NB4 (cell line): ENCODE results near the gene TRIM2.

Experiments
- DNase-seq: peaks from one replicate; pipeline ENCODE4 v3.0.0; 2010; ENCODE audit warnings: low read depth
- H3K4me3 ChIP-seq: one replicate; pipeline ENCODE4 v1.5.1; 2011; ENCODE audit warnings: mild to moderate bottlenecking, low read depth, low read length, moderate library complexity
- CTCF ChIP-seq: IDR thresholded peaks from one replicate; pipeline ENCODE4 v1.5.1; 2012; ENCODE audit warnings: low read depth, low read length
- MYC ChIP-seq: IDR thresholded peaks from 2 replicates; pipeline ENCODE4 v1.6.1; 2011; ENCODE audit warnings: low read depth, low read length
- POLR2A ChIP-seq: IDR thresholded peaks from 2 replicates; pipeline ENCODE4 v1.6.1; 2011; ENCODE audit warnings: mild to moderate bottlenecking; ENCODE audit not compliant: insufficient read length; ENCODE audit errors: extremely low read depth
- TF ChIP-seq, protein P1 (sequence below): IDR thresholded peaks from 2 replicates; pipeline ENCODE4 v1.6.1; 2011; ENCODE audit warnings: low read depth, low read length

TRIM2 gene

GRCh38 chr4:153174821-153175567, 29.2 kb upstream of the TRIM2 start:
- TF ChIP-seq MYC (no peak), CTCF (no peak), POLR2A (no peak)
- TF ChIP-seq, protein P1, sequence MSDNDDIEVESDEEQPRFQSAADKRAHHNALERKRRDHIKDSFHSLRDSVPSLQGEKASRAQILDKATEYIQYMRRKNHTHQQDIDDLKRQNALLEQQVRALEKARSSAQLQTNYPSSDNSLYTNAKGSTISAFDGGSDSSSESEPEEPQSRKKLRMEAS = no peak
- DNase-seq = no peak
- no peak overlapping the region for H3K4me3 ChIP-seq

DNA sequence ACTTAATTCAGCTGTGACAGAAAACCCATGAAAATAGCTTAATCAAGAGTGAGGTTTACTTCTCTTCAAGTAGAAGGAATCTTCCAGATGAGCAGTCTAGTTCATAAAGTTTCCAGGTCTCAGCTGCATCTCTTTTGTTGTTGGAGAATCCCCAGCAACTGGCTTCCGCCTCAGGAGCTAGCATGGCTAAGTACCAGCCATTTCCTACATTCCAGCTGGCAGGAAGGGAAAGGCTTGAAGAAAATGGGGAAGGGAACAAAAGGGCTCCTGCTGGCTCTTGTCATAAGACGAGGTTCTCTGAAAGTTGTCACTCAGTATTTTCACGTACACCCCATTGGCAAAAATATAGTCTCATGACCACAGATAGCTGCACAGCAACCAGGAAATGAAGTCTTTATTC, 27.3 kb upstream of the TRIM2 start:
- TF ChIP-seq, protein P1 = no peak
- TF ChIP-seq MYC (no peak), CTCF (no peak), POLR2A (no peak)
- H3K4me3 ChIP-seq = no peak overlapping the region
- no peak for DNase-seq

DNA sequence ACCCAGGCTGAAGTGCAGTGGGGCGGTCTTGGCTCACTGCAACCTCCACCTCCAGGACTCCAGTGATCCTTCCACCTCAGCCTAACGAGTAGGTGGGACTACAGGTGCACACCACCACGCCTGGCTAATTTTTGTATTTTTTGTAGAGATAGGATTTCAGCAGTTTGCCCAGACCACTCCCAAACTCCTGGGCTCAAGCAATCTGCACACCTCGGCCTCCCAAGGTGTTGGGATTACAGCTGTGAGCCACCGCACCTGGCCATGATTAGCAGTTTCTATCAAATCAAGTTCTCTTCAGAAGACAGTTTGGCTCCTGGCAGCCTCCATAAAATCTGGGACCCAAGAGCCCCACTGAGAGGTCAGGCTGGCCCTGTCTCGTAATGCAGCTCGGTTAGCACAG, 26.4 kb upstream of the TRIM2 start:
- TF ChIP-seq CTCF (no peak), MYC (no peak), POLR2A (no peak)
- TF ChIP-seq, protein P1 = no peak
- no peak for DNase-seq
- H3K4me3 ChIP-seq = no peak overlapping the region

DNA sequence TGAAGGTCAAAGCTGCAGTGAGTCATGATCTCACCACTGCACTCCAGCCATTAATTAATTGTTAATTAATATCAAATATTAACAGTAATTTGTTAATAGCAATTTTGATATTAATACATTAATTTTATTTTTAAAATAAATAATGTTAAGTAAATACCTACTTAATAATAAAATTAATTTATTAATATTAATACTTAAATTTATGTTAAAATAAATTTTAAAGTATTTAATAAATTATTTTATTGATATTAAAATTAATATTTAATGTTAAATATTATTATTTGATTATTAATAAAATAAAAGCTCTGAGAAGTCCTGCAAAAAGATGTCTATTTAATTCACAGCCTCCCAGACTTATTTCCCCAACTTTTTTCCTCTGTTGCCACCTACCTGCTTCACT, 25.1 kb upstream of the TRIM2 start:
- no peak for DNase-seq
- H3K4me3 ChIP-seq = no peak overlapping the region
- no peak for TF ChIP-seq POLR2A
- TF ChIP-seq, protein P1 = no peak
- no peak for TF ChIP-seq CTCF
- TF ChIP-seq MYC = no peak

DNA sequence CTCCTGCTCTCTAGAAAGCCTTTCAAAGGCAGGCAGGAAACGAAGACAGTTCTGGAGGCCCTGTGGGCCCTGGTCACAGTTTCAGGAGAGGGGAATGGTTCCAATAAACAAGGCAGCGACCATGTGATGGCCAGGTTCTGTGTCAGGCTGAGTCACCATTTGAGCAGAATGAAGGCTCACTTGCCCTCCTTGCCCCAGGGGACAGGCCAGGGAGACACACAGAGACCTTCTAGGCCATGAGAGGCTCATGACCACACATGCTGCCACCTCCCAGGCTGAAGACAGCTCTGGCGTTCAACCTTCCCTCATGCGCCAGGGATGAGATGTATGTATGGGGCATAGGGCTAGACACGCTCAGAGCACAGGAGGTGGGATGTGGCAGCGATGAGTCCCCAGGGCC, 22.9 kb upstream of the TRIM2 start:
- TF ChIP-seq MYC (no peak), CTCF (no peak), POLR2A (no peak)
- TF ChIP-seq, protein P1 = no peak
- no peak overlapping the region for H3K4me3 ChIP-seq
- no peak for DNase-seq
